ENCODE results near the gene EIF2B2.

GRCh38 chr14:74962493-74962892 lies 40.2 kb upstream of the EIF2B2 start:
- TF ChIP-seq RCOR1 (conservative IDR thresholded peaks at IDR 0.05; ENCODE audit: low read depth, low read length) (no peak), STAT3 (IDR thresholded peaks at IDR 0.05; ENCODE audit: low read depth, low read length) (no peak), CREB1 (IDR thresholded peaks at IDR 0.05; ENCODE audit: low read depth) (no peak), POLR2A (IDR thresholded peaks at IDR 0.05; ENCODE audit: low read depth, low read length) (no peak), SP1 (IDR thresholded peaks at IDR 0.05; ENCODE audit: low read depth, low read length) (no peak), HDAC2 (IDR thresholded peaks at IDR 0.05) (no peak), SIX5 (IDR thresholded peaks at IDR 0.05; ENCODE audit: low read depth, low read length, severe bottlenecking) (no peak)

Data from GM12878 (cell line).